Measurements from ENCODE around the gene COL6A5. TPM values are rescaled to one million over a fixed set of nuclear protein-coding genes. Genes with fewer than 3 reads are reported as not detected.

The COL6A5 gene
- total RNA-seq, 4 donors from 2014 or later: 0.04 TPM; not detected in 3

GRCh38 chr3:130522399-130522798, 176.9 kb downstream of the COL6A5 start:
- no peak for ATAC-seq
- H3K9me3 ChIP-seq: no peaks in the 10 kb centered on the region
- H3K4me1 ChIP-seq: peaks cover 0 to 2% (median 0%) of the 10 kb centered on the region in 3 donors
- H3K27me3 ChIP-seq: peaks cover 15% of the 10 kb centered on the region
- TF ChIP-seq POLR2A (IDR thresholded peaks at IDR 0.05) (no peak), CTCF (IDR thresholded peaks at IDR 0.05) (no peak)
- H3K36me3 ChIP-seq: no peaks in the 10 kb centered on the region
- H3K4me3 ChIP-seq: no peak overlapping the region
- WGBS, 2 donors (ENCODE audit: low coverage in 1 of 2): 71 to 82% methylated on average over 2 of the region's 2 CpGs
- H3K27ac ChIP-seq: no peak overlapping the region

- Histone ChIP-seq H3K27me3 (no peaks in the 10 kb centered on the region), H3K4me3 (no peak overlapping the region)
- 40 to 80% methylated on average over 1 of the region's 1 CpG for WGBS, 2 donors (ENCODE audit: low coverage in 1 of 2)
Measured at GRCh38 chr3:130527426-130527825, 182.0 kb downstream of the COL6A5 start.

GRCh38 chr3:130528120-130528519, 182.6 kb downstream of the COL6A5 start:
- 58 to 75% methylated on average over 1 of the region's 1 CpG for WGBS, 2 donors (ENCODE audit: low coverage in 1 of 2)
- TF ChIP-seq EP300 (IDR thresholded peaks at IDR 0.05): no peak
- TF ChIP-seq POLR2A (IDR thresholded peaks at IDR 0.05): no peak
- TF ChIP-seq CTCF (IDR thresholded peaks at IDR 0.05): no peak
- TF ChIP-seq POLR2AphosphoS5 (IDR thresholded peaks at IDR 0.05): no peak
- H3K36me3 ChIP-seq: no peaks in the 10 kb centered on the region
- H3K9me3 ChIP-seq: no peaks in the 10 kb centered on the region
- no peak for ATAC-seq
- H3K27ac ChIP-seq: no peak overlapping the region
- no peaks in the 10 kb centered on the region for H3K4me1 ChIP-seq
- H3K27me3 ChIP-seq: no peaks in the 10 kb centered on the region
- H3K4me3 ChIP-seq: no peak overlapping the region

More at GRCh38 chr3:130527426-130527825, 182.0 kb downstream of the COL6A5 start:
- no peak for TF ChIP-seq CTCF (IDR thresholded peaks at IDR 0.05)
- no peak for TF ChIP-seq POLR2A (IDR thresholded peaks at IDR 0.05)
- TF ChIP-seq POLR2AphosphoS5 (IDR thresholded peaks at IDR 0.05): no peak
- no peak for TF ChIP-seq EP300 (IDR thresholded peaks at IDR 0.05)
- no peaks in the 10 kb centered on the region for H3K9me3 ChIP-seq
- no peaks in the 10 kb centered on the region for H3K4me1 ChIP-seq
- H3K27ac ChIP-seq: no peak overlapping the region
- ATAC-seq: no peak
- no peaks in the 10 kb centered on the region for H3K36me3 ChIP-seq

DNA sequence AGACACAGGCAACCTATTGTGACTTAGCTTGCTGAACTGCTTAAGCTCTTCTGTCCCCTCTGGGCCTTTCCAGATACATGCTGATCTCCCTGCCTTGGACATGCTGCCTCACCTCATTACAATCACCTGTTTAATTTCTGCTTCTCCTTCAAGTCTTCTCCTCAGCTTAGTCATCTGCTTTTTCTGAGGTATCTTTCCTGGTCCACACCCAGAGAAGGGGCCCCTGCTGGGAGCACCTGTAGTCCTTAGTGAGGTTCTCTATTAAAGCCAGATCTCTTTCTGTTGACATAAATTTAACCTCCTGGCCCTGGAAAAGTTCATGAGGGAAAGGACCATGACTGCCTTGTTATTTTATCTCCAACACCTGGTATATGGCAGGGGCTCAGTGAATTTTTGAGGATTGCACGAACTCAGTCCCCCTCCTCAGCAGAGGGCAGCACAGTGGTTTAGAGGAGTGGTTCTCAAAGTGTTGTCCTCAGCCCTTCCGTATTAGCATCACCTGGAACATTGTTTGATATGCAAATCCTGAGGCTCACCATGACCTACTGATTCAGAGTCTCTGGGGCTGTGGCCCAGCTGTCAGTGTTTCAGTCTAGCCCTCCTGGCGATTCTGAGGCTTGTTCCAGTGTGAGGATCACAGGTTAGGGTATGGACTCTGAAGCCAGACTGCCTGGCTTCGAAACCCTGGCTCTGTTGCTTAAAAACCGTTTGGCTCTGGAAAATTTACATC, 184.2 kb downstream of the COL6A5 start:
- Histone ChIP-seq H3K27me3 (no peaks in the 10 kb centered on the region), H3K4me3 (no peak overlapping the region)
- ATAC-seq: no peak

More for the DNA sequence above, 184.2 kb downstream of the COL6A5 start:
- H3K9me3 ChIP-seq: no peaks in the 10 kb centered on the region
- TF ChIP-seq EP300 (IDR thresholded peaks at IDR 0.05): no peak
- TF ChIP-seq CTCF (IDR thresholded peaks at IDR 0.05): no peak
- no peak for TF ChIP-seq POLR2A (IDR thresholded peaks at IDR 0.05)
- TF ChIP-seq POLR2AphosphoS5 (IDR thresholded peaks at IDR 0.05): no peak
- no peaks in the 10 kb centered on the region for H3K36me3 ChIP-seq
- H3K4me1 ChIP-seq: no peaks in the 10 kb centered on the region
- WGBS, 2 donors (ENCODE audit: low coverage in 1 of 2): 53 to 55% methylated on average over 3 to 4 of the region's 5 CpGs
- no peak overlapping the region for H3K27ac ChIP-seq

All from gastroesophageal sphincter (tissue), 4 donors.